ENCODE measurements around the gene TRIM34.
"Not testable (repeated sequence)": the region's sequence is repeated elsewhere in the genome, so short reads cannot be mapped to it uniquely, and the experiment has no call there.

Gene TRIM34, protein sequence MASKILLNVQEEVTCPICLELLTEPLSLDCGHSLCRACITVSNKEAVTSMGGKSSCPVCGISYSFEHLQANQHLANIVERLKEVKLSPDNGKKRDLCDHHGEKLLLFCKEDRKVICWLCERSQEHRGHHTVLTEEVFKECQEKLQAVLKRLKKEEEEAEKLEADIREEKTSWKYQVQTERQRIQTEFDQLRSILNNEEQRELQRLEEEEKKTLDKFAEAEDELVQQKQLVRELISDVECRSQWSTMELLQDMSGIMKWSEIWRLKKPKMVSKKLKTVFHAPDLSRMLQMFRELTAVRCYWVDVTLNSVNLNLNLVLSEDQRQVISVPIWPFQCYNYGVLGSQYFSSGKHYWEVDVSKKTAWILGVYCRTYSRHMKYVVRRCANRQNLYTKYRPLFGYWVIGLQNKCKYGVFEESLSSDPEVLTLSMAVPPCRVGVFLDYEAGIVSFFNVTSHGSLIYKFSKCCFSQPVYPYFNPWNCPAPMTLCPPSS

DNA sequence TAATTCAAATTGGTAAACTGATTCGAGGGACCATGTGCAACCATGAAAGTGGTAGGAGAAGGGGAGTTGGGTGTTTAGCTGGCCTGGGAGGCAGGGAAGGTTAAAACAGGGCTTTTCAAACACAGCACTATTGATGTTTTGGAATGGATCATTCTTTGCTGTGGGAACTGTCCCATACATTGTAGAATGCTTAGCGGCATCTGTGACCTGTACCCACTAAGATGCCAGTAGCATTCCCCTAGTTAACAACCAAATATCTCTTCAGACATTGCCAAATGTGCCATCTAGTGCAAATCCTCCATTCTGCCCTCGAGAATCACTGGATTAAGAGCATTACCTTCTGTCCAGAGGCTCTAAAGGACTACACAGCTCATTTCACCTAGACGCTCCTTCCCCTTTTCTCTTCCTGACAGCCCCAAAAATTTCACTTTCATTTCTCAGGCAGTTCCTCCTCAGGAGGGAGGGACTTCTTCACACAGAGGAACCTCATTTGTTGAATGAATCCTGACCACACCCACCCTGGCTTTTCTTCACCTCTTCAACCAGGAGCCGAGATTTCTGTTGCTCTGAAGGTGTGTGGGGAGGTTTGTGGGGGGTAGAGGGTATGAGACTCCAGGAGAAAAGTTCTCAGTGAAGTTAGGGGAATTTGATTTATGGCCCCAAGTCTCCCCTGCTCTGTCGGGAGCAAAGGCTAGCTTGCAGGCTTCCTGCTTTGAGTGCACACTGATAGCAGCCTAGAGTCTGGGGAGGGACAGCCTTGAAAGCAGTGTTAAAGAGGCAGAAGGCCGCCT lies at the start of gene TRIM34:
TSS of gene TRIM34 (plus strand) at position 513 of the 791 bp plus-strand sequence. CDS start 7,331 bp downstream, outside the sequence.
- peak; percentile 28 to 34 for DNase-seq (ENCODE audit: low read depth in 2 of 2)

DNA sequence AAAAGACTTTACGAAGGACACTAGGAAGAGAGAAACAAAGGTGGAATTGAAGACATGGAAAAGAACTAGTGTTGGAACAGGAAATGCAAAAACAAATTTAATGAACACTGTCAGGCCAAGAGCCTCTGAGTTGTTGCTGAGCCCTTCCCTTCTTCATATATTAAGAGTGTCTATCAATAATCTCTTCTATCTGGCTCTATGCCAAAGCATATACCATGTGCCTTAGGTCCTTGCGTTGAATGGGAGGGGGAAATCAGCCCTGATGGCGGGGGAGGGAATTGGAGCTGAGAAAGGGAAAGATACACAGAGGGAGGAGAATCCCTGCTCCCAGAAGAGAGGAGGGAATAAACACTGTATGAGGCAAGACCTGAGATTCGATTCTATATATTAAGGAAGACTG lies 49.6 kb upstream of the TRIM34 start:
- no peak for DNase-seq (ENCODE audit: low read depth in 2 of 2)

DNA sequence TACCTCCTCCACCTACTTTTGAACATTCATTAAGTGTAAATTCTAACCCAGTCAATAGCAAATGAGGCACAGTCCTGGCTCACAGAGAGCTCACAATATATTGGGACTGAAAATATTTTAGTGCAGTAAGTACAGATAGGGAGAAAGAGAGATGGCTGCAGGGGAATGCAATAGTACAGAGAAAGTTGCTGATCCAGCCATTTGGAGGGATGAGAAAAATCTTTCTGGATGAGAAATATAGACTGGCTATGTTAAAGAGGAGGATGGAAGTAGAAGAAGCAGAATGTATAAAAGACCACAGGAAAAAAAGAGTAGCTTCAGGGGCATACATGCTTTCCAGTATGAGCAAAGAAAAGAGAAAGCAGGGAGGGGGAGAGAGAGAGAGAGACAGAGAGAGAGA lies 47.7 kb upstream of the TRIM34 start:
- no peak for DNase-seq (ENCODE audit: low read depth in 2 of 2)

DNA sequence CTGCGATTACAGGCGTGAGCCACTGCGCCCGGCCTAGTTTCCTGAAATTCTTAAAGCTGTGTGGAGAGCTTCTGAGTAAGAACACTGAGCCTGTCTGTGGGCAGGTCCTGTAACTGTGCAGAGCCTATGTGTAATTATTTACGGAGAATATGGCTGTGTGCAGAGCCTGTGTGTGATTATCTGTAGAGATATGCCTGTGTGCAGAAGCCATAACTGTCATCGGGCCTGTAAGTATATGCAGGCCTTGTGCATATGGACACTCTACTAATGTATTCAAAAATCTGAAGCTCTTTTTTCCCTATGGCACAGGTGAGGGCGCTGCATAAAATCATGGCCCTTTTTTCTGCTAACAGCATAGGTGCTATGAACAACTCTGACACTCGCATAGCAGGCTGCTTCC lies 44.2 kb upstream of the TRIM34 start, which contains the start of gene OR52B6:
TSS of gene OR52B6 (plus strand) at position 301 of the 400 bp plus-strand sequence. CDS start at position 301, 0 bp downstream.
- DNase-seq (ENCODE audit: low read depth in 2 of 2) = no peak

DNA sequence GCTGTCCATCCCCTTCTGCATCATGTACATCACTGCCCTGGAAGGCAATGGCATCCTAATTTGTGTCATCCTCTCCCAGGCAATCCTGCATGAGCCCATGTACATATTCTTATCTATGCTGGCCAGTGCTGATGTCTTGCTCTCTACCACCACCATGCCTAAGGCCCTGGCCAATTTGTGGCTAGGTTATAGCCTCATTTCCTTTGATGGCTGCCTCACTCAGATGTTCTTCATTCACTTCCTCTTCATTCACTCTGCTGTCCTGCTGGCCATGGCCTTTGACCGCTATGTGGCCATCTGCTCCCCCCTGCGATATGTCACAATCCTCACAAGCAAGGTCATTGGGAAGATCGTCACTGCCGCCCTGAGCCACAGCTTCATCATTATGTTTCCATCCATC lies 43.8 kb upstream of the TRIM34 start:
- no peak for DNase-seq (ENCODE audit: low read depth in 2 of 2)

DNA sequence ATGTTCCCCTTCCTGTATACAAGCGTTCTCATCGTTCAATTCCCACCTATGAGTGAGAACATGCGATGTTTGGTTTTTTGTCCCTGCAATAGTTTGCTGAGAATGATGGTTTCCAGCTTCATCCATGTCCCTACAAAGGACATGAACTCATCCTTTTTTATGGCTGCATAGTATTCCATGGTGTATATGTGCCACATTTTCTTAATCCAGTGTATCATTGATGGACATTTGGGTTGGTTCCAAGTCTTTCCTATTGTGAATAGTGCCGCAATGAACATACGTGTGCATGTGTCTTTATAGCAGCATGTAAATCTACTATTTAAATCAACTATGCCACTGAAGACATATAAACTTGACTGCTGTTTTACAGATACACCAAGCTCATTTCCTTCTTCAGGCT lies 40.3 kb upstream of the TRIM34 start:
- not testable (repeated sequence) for DNase-seq (ENCODE audit: low read depth in 2 of 2)

DNA sequence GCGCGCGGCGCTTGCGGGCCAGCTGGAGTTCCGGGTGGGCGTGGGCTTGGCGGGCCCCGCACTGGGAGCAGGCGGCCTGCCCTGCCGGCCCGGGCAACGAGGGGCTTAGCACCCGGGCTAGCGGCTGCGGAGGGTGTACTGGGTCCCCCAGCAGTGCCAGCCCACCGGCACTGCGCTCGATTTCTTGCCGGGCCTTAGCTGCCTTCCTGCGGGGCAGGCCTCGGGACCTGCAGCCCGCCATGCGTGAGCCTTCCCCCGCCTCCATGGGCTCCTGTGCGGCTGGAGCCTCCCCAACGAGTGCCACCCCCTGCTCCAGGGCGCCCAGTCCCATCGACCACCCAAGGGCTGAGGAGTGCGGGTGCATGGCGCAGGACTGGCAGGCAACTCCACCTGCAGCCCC lies 34.9 kb upstream of the TRIM34 start:
- DNase-seq (ENCODE audit: low read depth in 2 of 2) = not testable (repeated sequence)

DNA sequence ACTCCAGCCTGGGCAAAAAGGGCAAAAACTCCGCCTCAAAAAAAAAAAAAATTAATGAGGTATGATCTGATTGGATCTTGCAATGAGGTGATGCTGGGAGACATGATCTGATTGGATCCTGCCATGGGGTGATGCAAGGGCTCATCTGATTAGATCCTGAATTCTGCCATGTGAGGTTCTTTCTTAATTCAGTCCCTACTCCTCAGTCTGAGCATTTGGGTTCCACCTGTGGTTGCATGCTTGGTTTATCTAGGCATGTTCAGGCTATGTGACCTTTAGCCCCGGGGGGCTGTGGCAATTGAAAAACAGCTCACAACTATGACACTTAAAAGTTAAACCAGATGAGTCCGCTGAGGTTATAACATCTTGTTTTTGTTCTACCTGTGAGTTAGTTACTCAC lies 33.2 kb upstream of the TRIM34 start:
- no peak for DNase-seq (ENCODE audit: low read depth in 2 of 2)

DNA sequence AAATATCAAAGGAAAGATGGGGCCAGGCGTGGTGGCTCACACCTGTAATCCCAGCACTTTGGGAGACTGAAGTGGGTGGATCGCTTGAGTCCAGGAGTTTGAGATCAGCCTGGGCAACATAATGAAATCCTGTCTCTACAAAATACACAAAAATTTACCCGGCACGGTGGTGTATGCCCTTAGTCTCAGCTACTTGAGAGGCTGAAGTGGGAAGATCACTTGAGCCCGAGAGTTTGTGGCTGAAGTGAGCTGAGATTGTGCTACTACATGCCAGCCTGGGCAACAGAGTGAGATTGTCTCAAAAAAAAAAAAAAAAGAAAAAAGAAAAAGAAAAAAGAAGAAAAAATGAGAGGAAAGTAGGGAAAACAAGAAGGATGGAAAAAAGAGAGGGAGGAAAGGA lies 32.2 kb upstream of the TRIM34 start:
- DNase-seq (ENCODE audit: low read depth in 2 of 2) = no peak

DNA sequence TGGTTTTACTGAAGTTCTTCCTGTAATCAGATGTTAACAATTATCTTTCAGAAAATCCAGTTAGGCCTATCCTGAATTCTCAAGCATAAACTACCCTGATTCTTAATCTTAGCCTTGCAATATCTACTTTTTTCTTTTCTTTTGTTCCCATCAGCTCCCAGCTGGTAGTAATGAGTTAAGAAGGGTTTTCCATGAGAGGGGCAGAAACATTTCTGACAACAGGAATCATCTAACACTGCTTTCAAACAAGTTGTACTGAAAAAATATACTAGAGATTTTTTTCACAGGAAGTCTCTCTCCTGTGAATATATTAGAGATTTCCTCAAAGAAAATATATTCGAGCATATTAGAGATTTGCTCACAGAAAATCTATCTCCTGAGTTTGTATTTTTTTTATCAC lies 31.7 kb upstream of the TRIM34 start:
- DNase-seq (ENCODE audit: low read depth in 2 of 2) = no peak

DNA sequence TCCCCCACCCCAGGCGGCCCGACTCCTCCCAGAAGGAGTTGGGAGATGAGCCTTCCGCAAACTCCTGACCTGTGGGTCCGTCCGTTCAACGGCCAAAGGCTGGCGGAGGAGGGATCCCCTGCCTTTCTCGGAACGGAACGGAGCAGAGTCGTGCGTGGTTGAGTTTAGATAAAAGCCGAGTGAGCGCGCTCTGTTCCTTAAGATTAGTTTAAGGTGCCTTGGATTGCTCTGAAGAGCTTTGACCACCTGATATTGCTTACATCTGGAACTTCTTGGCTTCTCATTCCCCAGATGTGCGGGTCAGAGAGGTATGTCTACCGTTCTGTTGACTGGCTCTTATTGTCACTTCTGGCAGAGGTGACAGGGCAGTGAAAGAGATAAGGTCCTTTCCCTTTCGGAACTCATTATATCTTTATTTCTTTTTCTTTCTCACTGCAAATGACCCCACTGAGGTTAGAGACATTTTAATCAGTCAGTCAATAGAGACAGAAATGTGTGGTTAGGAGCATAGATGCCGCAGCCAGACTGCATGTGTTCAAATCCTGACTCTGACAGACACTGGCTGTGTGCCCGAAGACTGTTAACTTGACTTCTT lies 28.1 kb upstream of the TRIM34 start, which contains the start of gene TRIM6:
TSS of gene TRIM6 (plus strand) at position 31 of the 595 bp plus-strand sequence. CDS start at position 292, 261 bp downstream.
- no peak for DNase-seq (ENCODE audit: low read depth in 2 of 2)

DNA sequence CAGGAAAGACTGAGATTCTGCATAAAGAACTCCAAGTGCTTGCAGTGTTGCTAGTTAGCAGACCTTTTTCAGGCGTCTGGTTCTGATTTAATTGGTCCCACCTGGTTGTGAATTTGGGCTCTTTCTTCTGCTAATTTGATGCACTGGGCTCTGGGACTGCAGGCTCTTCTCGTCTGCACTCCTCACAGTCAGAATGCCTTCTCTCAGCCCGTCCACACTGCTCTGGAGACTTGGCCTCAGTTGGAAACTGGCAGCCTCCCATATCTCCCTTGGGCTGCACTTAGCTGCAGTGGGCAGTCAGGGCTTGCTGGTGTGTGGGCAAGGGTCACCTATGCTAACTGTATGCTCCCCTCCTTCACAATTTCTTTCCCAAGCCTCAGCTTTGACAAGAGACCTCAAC lies 26.8 kb upstream of the TRIM34 start:
- no peak for DNase-seq (ENCODE audit: low read depth in 2 of 2)

DNA sequence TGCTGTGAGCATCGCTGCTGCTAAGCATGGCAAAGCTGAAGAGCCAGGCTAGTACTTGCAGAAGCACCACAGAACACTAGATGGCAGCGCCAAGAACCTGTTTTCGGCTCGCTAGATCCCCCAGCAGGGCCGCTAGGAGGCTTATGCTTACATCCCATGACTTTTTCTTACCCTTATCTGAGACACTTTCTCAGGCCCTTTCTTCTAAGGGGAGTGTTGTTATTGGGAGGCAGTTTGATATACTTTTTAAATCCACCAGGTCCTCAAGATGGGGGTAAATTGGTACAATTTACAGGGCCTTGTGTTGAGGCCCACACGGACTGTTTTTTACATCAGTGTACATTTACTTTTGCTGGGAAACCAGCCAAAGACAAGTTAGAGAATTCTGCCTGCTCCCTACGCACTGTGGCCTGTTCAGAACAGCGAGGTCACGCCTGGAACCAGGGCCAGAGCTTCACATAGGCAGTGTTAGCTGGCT lies 24.4 kb upstream of the TRIM34 start:
- peak; percentile 25 to 30 for DNase-seq (ENCODE audit: low read depth in 2 of 2)

DNA sequence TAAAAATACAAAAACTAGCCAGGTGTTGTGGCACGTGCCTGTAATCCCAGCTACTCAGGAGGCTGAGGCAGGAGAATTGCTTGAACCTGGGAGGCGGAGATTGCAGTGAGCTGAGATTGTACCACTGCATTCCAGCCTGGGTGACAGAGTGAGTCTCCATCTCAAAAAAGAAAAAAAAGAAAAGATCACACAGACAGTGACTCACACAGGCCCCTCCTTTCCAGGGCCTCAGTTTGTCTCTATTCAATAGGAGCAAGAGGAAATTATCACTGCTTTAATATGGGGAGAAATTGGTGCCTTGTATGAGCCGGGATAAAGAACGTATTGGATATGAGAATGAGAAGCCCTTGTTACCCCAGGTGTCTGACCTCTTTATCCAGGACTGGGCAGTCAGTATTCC lies 22.0 kb upstream of the TRIM34 start:
- DNase-seq (ENCODE audit: low read depth in 2 of 2) = not testable (repeated sequence)

DNA sequence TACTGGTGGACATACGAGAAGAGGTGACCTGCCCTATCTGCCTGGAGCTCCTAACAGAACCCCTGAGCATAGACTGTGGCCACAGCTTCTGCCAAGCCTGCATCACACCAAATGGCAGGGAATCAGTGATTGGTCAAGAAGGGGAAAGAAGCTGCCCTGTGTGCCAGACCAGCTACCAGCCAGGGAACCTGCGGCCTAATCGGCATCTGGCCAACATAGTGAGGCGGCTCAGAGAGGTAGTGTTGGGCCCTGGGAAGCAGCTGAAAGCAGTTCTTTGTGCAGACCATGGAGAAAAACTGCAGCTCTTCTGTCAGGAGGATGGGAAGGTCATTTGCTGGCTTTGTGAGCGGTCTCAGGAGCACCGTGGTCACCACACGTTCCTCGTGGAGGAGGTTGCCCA lies 21.5 kb upstream of the TRIM34 start:
- DNase-seq (ENCODE audit: low read depth in 2 of 2) = no peak

DNA sequence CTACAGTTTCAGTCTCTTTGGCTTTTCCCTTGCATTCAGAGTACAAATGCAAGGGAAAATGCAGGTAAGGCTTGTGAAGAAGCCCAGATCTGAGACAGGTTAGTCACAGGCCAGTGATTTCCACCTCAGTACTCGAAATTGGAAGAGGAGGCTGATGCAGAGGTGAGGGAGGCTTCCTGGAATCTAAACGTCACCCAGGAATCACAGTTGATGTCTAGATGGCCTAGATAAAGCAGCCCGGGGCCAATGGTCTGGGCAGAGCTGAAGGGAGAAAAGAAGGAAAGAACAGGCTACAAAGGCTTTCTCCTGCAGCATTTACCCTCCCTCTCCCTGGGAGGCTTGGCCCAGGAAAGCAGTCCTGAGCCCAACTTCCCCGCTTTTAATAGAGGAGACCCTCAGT lies 19.9 kb upstream of the TRIM34 start:
- DNase-seq (ENCODE audit: low read depth in 2 of 2) = no peak

DNA sequence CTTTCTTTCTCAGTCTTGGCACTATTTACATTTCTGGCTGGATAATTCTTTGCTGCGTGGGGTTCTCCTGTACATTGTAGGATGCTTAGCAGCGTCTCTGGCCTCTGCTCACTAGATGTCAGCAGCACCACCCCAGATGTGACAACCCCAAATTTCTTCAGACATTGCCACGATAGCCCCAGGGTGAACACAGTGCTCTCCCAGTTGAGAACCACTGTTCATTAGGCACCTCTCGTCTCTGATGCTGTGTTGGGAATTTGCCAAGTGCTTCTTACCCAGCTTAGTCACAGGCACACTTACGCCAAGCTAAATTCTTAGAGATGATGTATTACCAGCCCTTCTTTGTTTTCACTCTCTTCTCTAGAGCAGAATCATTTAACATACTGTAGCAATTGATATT lies 19.0 kb upstream of the TRIM34 start:
- DNase-seq (ENCODE audit: low read depth in 2 of 2) = no peak

DNA sequence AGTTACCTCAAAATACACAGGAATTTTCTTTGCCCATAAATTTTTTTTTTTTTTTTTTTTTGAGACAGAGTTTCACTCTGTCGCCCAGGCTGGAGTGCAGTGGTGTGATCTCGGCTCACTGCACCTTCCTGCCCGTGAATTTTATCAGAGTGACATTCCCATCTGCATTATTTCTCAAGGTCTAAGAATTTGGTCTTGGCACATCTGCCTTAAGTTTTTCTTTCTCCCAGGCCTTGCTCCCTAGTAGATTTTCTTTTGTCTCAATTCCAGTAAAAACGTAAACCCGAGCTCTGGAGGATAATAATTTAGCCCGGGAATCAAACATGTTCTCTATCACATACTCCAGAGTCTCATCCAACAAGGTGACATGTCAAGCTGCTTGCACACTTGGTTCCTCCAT lies 16.0 kb upstream of the TRIM34 start:
- no peak for DNase-seq (ENCODE audit: low read depth in 2 of 2)

DNA sequence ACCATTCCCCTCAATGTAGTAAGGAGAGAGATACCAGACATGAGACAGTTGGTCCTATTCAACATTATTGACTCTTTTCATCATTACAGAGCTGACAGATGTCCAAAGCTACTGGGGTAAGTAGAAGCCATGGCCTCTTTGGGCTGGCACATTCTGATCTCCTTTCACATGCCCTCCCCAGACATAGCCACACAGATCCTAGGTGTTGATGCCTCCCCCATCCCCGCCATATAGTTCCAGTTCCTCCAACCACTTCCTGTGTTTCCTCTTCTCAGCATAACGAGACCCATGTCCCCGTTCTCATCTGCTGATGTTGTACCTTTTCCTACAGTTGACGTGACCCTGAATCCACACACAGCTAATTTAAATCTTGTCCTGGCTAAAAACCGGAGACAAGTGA lies 14.4 kb upstream of the TRIM34 start:
- no peak for DNase-seq (ENCODE audit: low read depth in 2 of 2)

DNA sequence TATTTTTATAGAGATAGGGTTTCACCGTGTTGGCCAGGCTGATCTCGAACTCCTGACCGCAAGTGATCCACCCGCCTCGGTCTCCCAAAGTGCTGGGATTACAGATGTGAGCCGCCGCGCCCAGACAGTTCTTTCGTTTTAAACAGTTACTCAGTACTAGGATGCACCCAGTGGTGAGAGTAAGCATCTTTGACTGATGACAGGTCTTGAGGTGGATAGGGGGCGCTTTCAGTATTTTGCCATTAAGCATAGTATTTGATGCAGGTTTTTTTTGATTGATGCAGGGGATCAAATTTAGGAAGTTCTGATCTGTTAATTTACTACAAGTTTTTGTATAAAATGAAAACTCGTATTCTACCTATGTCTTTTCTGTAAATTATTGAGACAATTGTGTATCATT lies 13.2 kb upstream of the TRIM34 start:
- DNase-seq (ENCODE audit: low read depth in 2 of 2) = no peak

DNA sequence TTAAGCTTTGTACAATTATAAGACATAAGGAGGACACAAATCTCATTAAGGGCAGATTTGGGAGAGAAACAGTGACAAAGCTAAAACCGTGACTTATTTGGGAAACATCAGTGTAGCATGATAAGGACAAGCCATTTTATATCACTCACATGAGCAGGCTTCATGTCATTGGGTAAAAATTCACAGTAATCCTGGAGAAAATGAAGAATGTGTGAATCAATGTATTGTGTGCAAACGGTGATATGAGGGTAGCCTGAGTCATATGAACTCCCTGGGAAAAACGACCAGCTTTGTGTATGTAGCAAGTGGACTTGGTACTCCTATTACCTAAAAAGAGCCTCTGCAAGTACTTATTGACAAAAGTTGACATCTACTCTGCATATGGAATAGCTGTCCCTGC lies 6.0 kb upstream of the TRIM34 start:
- DNase-seq (ENCODE audit: low read depth in 2 of 2) = no peak
